Measurements from ENCODE around the gene PCBP3.

PCBP3 gene

GRCh38 chr21:45932922-45933502 lies 289.5 kb downstream of the PCBP3 start:
- DNase-seq (ENCODE audit: low read depth) = no peak

GRCh38 chr21:45934085-45934484 lies 290.6 kb downstream of the PCBP3 start:
- no peak for DNase-seq (ENCODE audit: low read depth)

GRCh38 chr21:45934554-45934953 lies 291.0 kb downstream of the PCBP3 start:
- no peak for DNase-seq (ENCODE audit: low read depth)

GRCh38 chr21:45935628-45936027 lies 292.1 kb downstream of the PCBP3 start:
- no peak for DNase-seq (ENCODE audit: low read depth)

- DNase-seq (ENCODE audit: low read depth) = no peak
Measured at GRCh38 chr21:45937721-45938452, 294.4 kb downstream of the PCBP3 start.

GRCh38 chr21:45938453-45938755 lies 294.9 kb downstream of the PCBP3 start:
- DNase-seq (ENCODE audit: low read depth) = no peak

GRCh38 chr21:45938811-45939520 lies 295.4 kb downstream of the PCBP3 start:
- no peak for DNase-seq (ENCODE audit: low read depth)

DNA sequence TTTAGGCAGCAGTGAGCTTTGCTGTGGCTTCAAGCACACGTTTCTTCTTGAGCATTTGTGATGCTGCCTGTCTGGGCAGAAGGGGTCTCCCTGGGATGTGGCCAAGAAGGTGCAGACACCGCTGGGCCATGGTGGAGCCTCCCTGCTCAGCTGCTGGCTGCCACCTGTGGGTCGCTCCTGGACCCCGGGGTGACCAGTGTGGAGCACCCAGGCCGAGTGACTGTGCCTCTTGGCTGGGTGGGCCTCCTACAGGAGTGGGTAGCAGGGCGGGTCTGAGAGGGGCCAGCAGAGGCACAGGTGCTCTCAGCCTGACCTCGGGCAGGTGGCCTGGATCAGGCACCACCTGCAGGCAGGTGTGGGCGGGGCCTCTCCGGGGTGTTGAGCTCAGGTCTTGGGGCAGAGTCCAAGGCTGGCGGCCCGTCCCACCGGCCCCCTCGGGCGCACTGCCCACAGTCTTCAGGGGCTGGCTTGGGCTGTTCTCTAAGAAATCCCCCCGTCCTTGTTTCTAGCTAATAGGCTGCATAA lies 296.1 kb downstream of the PCBP3 start:
- DNase-seq (ENCODE audit: low read depth) = no peak

GRCh38 chr21:45940091-45940490 lies 296.6 kb downstream of the PCBP3 start:
- no peak for DNase-seq (ENCODE audit: low read depth)

DNA sequence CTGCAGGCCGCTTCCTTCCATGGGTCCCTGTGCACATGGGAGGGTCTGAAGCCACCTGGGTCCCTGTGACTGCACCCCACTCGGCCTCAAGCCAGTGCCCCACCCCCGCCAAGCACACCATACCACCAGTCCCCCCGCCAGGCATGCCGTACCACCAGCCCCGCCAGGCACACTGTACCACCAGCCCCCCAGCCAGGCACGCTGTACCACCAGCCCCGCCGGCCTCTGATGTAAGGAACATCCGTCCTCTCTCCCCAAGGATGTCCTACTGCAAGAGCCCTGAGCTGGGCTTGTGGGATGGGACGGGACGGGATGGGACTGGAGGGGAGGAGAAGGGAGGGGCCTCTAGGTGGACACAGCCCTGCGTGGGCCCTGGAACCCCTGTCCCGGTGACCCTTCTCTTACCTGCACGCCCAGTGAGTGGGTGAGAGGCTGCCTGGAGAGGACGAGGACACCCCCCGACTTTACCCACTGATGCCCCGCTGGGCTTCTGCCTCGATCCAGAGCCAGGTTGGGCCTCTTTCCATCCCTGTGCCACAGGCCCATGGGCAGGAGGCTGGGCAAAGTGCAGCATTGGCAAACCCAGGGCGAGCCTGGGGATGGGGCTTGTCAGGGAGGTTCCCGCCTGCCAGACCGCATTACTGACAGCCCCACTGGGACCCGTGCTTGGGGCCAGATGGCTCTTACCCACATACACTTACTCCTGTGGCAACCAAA lies 297.3 kb downstream of the PCBP3 start:
- DNase-seq (ENCODE audit: low read depth) = no peak

GRCh38 chr21:45941338-45941710 lies 297.8 kb downstream of the PCBP3 start:
- no peak for DNase-seq (ENCODE audit: low read depth)

- no peak for DNase-seq (ENCODE audit: low read depth)
Measured at GRCh38 chr21:45941717-45942546, 298.4 kb downstream of the PCBP3 start.

- DNase-seq (ENCODE audit: low read depth) = no peak
Measured at GRCh38 chr21:45942755-45943629, 299.5 kb downstream of the PCBP3 start.

- DNase-seq (ENCODE audit: low read depth) = no peak
Measured at GRCh38 chr21:45943630-45944540, 300.4 kb downstream of the PCBP3 start.

GRCh38 chr21:45944601-45945000 lies 301.1 kb downstream of the PCBP3 start:
- no peak for DNase-seq (ENCODE audit: low read depth)

GRCh38 chr21:45945066-45945867 lies 301.7 kb downstream of the PCBP3 start:
- no peak for DNase-seq (ENCODE audit: low read depth)

GRCh38 chr21:45945868-45946210 lies 302.3 kb downstream of the PCBP3 start:
- no peak for DNase-seq (ENCODE audit: low read depth)

GRCh38 chr21:45947296-45947695 lies 303.8 kb downstream of the PCBP3 start:
- DNase-seq (ENCODE audit: low read depth) = no peak

DNA sequence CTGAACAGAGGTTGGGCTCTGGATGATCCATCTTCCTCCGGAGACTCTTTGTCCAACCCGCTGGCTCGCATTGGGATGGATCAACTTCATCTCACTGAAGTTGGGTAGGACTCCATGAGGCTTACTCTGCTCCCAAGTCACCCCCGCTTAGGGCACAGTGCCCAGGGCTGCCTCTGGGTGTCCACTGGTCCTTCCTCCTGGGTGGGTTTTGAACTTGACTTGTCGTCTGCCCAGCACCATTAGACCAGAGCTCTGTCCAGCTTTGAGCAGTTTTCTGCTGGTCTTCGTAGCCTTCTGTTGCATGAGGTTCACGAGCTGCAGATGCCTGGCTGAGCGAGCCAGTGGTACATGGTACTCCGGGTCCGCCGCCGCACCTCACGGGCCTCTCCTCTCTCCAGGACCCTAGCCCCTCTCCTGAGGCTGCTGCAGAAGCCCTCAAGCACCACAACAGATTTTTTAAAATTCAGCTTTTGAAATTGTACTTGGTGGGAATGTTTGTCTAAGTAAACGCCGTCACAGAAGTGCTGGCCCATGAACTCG lies 304.3 kb downstream of the PCBP3 start:
- no peak for DNase-seq (ENCODE audit: low read depth)
